HG03159 (cell line): ENCODE measurements around the gene IFNA1.
"Not testable (repeated sequence)": the region's sequence is repeated elsewhere in the genome, so short reads cannot be mapped to it uniquely, and the experiment has no call there.

Experiments
- ATAC-seq: cut with Tn5 transposase; IDR thresholded peaks from one replicate; pipeline ENCODE4 v1.9.1; 2021; ENCODE audit warnings: mild to moderate bottlenecking, moderate library complexity; ENCODE audit not compliant: unreplicated experiment

IFNA1 gene

GRCh38 chr9:21443849-21444625, 3.8 kb downstream of the IFNA1 start:
- peak; percentile 88 for ATAC-seq

GRCh38 chr9:21449312-21449711, 9.1 kb downstream of the IFNA1 start:
- ATAC-seq = not testable (repeated sequence)

- no peak for ATAC-seq
Measured at GRCh38 chr9:21450733-21451394, 10.6 kb downstream of the IFNA1 start.

GRCh38 chr9:21452681-21453080, 12.4 kb downstream of the IFNA1 start:
- no peak for ATAC-seq

GRCh38 chr9:21454149-21454548, 13.9 kb downstream of the IFNA1 start:
- ATAC-seq = no peak

GRCh38 chr9:21455320-21455719, 15.1 kb downstream of the IFNA1 start:
- ATAC-seq = peak; percentile 95

GRCh38 chr9:21461377-21461776, 21.1 kb downstream of the IFNA1 start:
- ATAC-seq = no peak

GRCh38 chr9:21465138-21465537, 24.9 kb downstream of the IFNA1 start:
- ATAC-seq = no peak

- peak; percentile 82 for ATAC-seq
Measured at GRCh38 chr9:21465859-21466518, 25.8 kb downstream of the IFNA1 start.

- ATAC-seq = no peak
Measured at GRCh38 chr9:21470126-21470525, 29.9 kb downstream of the IFNA1 start.

- no peak for ATAC-seq
Measured at GRCh38 chr9:21473236-21473635, 33.0 kb downstream of the IFNA1 start.

GRCh38 chr9:21477466-21477865, 37.2 kb downstream of the IFNA1 start:
- ATAC-seq = no peak

- ATAC-seq = no peak
Measured at GRCh38 chr9:21479152-21479702, 39.0 kb downstream of the IFNA1 start.

- ATAC-seq = peak; percentile 62
Measured at GRCh38 chr9:21481470-21482056, 41.3 kb downstream of the IFNA1 start.

GRCh38 chr9:21482213-21482612, 42.0 kb downstream of the IFNA1 start, which contains the start of gene IFNE:
TSS of gene IFNE (minus strand) at chr9:21482313. CDS start at chr9:21481694, 619 bp downstream.
- ATAC-seq = no peak
